Endothelial cell of hepatic sinusoid (primary cell): ENCODE data around the gene TASOR.

Source experiments
- in situ Hi-C: cut with HindIII; loops from 2 replicates; pipeline ENCODE4 v1.10.0; 2017; ENCODE audit warnings: low sequenced_read_pairs

TASOR gene

DNA sequence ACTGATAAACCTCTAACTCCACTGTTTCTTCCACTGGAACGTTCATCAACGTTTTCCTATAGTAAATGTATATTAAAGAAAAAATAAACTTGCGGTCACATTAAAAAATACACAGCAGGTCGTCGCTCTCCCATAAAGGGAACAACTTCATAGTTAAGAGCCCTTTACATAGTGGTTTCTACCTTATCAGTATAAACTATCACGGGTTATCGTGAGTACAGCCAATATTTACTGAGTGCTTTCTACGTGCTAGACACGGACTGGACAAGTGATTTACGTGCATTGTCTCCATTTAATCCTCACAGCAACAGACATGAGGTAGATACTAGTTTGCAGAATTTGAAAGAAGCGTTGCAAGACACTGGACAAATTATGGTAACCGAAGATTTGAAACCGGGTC, 964 bp upstream of the TASOR start:
- in situ Hi-C loops: loop anchor here (5.0 kb wide), 2 partner anchors 62 to 93 kb away; no protein-coding TSS in a partner anchor

DNA sequence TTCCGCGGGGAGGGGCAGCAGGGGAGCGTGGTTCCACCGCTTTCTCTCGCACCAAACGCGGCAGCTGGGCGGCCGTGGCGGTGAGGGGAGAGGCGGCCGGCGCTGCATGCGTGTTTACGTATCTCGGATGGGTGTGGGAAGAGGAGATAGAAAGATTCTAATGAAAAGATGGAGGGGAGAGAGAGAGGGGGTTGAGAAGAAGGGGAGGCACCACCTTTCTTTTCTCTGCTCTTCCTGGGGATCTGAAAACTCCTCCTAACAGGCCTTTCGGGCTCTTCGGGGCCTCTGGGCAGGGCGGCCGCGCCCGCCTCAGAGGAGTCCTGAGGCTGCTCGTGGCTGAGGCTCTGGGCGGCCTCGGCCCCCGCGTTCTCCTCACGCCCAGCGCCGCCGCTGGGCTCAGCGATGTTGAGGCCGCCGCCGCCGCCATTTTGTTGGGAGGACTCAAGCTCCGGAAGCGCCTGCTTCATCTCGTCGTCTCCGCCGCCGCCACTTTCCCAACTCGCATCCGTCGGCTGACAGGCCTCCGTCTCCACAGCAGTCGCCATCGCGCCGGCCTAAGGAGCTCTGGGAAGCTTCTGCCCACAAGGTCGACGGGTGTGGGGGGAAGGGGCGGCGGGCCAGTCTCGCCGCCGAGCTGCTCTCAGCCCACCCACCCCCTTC, 473 bp downstream of the TASOR start:
- in situ Hi-C loops: loop anchor here (5.0 kb wide), 2 partner anchors 60 to 95 kb away; no protein-coding TSS in a partner anchor

DNA sequence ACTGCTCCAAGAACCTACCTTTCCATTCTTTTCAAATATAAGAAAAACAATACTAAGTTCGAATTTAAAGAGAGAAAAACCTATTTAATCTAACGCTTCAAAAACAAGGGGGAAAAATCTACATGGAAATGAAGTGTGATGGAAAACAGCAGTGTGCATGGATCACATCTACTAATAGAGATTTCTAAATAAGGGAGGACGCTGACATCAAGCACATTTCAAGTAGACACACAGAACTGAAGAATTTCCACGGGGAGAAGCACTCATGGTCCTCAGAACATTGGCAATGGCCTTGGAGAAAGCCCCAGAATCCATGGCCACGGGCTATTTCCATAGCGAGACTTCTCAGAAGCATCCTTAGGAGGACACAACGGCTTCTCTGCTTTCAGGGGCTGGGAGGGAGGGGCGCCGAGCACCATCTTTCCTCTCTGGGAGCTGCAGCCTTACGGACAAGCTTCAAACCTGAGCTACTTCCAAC, 1.0 kb downstream of the TASOR start:
- in situ Hi-C loops: loop anchor here (5.0 kb wide), 2 partner anchors 60 to 95 kb away; no protein-coding TSS in a partner anchor

DNA sequence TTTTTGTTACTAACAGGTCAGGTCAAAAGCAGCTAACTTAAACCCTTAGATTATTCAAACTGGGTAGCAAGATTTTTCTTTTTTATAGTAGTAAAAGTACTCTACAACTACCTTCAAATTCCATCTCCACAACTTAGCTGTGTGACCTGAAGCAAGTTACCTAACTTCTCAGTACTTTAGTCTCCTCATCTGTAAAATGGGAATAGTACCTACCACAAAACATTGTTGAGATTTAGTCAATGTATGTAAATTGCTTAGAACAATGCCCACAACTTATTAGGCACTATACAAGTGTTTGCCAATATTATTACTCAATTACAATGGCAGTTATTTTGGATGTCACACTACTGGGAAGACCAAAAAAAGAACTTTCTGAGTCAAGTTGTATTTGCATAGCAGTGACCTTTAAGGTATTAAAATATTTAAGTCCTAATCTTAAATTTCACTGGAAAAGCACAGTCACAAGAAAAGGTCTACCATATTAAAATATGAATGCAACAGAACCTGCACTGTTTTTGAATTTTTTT, 2.9 kb downstream of the TASOR start:
- in situ Hi-C loops: loop anchor here (5.0 kb wide), 2 partner anchors 58 to 97 kb away; no protein-coding TSS in a partner anchor

DNA sequence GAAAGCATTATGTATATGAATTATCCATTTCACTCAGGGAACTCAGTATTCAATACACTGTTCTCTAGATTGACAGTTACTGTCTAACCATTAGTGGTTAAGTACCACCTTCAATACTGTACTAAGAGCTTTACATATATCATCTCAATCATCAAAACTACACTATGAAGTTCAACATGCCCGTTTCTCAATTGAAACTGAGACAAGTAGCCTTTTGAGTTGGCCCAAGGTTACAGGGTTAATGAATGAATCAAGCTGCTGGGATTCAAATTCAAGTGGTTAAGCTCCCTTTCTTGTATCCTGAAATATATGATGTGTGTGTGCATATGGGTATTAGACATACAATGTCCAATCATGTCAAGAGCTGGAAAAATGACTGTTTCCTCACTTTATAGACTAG, 5.8 kb downstream of the TASOR start:
- in situ Hi-C loops: no loop called here

DNA sequence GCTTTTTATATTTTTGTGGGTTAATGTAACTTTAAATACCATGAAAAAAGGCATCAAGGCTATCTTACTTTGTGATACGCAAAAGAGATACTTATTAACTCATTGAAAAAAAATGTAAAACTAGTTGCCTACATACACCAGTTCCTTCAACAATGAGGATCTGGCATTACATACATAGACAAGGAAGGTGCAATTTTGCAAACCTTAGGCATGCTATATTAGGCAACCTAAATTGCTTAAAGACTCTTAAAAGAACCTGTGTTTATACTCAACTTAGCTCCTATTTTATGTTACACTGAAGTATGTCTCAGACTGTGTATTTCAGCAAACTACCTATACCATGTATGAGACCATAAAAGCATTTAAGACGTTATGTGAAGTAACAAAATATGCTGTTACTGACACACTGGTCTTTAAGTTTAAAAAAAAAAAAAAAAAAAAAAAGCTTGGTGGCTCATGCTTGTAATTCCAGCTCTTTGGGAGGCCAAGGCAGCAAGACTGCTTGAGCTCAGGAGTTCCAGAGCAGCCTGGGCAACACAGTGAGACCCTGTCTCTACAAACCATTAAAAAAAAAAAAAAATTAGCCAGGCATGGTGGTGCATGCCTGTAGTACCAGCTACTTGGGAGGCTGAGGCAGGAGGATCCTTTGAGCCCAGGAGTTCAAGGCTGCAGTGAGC, 9.1 kb downstream of the TASOR start:
- in situ Hi-C loops: no loop called here

DNA sequence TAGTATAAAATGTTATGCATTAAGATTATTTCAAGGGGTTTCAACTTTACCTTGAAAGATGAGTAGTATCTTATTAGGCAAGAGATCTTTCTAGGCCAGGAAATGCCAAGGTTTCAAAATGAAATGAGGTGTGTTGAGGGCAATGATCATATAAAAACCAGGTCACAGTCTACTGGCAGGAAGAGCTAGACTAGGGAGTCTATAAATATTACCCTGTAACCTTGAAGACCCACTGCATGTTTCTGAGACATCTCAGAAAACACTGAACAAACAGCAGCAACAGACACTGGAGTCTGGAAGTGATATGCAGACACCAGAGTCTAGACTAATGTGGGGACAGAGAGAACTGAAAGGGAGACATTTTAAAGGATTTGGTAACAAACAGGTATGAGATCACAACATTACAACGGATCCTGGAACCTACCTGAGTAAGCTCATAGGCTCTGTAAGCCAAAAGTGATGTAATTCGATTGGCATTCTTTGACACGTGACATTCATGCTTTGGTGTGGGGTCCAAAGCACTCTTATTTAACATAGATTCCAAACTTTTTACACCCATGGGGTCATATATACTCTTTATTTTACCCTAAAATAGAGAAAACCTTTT, 15.0 kb downstream of the TASOR start:
- in situ Hi-C loops: no loop called here

DNA sequence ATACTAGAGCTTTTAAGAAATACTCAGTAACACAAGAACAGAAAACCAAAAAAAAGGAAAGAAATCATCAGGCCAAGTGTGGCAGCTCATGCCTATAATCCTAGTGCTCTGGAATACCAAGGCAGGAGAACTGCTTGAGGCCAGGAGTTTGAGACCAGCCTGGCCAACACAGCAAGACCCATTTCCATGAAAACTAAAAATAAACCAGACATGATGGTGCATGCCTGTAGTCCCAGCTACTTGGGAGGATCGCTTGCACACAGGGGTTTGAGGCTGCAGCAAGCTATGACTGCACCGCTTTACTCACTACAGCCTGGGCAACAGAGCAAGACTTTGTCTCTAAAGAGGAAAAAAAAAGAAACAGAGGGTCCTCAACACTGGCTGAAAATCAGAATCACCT, 18.2 kb downstream of the TASOR start:
- in situ Hi-C loops: no loop called here

DNA sequence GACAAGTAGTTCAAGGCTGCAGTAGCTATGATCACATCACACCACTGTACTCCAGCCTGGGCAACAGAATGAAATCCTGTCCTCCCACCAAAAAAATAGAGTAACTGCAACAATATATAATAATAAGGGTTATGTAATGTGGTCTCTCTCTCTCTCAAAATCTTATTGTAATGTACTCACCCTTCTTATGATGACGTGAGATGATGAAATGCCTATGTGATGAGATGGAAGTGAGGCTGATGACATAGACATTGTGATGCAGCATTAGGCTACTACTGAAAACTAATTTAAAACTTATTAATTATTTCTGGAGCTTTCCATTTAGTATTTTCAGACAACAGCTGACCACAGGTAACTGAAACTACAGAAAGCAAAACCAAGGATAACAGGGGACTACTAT, 27.4 kb downstream of the TASOR start:
- in situ Hi-C loops: no loop called here

DNA sequence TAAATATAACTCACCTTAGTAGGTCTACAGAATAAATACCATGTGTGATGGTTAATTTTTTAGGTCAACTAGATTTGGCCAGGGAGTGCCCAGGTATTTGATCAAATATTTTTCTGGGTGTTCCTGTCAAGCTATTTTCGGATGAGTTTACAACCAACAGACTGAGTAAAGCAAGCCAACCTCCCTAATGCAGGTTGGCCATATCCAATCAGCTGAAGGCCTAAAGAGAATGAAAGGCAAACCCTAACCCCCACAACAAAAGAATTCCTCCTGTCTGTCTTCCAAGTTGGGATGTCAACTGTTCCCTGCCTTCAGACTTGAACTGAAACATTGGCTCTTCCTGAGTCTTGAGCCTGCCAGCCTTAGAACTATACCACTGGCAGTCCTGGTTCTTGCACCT, 28.6 kb downstream of the TASOR start:
- in situ Hi-C loops: no loop called here

DNA sequence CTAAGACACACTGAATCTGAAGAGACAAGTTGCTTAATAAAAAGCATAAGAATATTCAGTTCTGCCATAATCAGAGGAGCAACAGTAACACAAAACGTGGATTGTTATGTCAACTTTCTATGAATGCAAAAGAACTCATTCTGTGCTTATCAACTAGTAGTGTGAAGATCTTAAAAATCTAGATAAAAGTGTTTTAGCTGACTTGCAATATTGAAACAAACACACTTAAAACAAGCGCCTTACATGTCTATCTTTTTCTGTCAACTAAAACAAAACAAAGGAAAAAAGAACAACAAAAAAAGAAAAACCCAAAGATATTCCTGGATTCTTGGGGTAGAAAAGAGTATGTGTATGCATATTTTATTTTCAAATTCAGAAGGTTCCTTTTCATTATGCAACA, 37.7 kb downstream of the TASOR start:
- in situ Hi-C loops: no loop called here

DNA sequence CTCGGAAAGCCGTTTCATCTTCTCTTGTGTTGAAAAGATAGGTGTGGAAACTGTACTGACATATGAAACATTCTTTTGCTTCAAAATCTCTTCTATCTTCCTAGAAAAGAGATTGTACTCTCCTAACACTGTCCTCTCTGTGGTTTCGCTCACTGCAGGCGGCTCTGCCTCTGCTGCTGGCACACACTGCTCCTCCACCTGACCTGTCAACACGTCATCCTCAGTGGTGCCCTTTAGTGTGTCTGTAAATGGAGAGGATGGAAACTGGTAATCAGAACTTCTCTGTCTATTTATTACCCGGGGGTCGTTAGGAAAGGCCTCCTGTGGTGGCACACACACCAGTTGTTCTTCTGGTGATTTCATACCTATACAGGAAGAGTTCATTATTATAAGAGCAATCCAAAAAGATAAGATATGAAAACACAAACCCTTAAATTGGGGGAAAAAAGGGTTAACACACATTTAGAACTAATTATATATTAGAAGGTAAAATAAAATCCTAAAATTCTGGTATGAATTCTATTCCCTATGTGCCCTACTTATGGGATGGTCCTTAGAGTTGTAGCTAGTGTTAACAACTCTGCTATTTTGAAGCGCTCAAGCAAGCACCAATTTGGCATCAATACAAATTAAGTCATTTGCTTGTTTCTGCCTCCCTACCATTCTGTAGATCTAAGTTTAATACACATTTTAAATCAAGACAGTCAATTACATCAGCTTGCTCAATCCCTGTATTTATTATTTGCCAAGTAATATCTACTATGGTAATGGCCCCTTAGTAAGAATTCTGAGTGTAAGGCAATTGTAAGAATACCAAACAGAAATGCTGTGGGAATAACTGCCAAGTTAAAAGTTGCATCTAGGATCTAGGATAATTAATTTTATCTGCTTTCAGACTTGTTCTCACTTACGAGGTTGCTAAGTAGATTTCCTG, 49.2 kb downstream of the TASOR start:
- in situ Hi-C loops: no loop called here
